ENCODE results near the gene LIPC. TPM values are rescaled to one million over a fixed set of nuclear protein-coding genes. Genes with fewer than 3 reads are reported as not detected.
A peak's percentile ranks its signal among the peaks of the same experiment; 100 is the strongest.

The LIPC gene
- polyA plus RNA-seq, 1 donor from 2014 or later = 0.95 TPM

DNA sequence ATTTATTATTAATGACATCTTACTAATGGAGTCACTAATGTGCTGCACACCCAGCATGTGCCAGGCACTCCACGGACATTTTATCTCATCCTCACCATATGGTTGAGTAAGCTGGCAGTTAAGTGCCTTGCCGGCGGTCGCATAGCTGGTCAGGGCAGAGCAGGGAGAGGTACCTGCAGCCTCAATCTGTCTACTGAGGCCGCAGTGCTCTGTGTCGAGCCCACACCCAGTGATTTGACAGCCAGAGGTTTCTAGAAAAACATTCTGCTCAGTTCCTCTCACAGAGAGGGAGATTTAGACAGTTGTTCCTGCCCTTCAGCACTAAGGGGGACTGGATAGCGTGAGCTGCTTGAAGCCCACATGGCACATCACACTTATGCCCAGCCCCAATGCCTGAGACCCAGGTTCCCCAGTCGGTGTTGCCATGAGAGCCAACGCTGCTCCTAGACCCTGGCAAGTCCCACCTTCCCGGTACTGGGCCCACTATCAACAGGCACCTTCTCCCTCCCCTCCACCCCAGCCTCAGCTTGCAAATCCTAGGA is 2.6 kb downstream of the LIPC start:
- H3K27ac Mint-ChIP-seq = no peak overlapping the region
- peaks cover 0 to 4% (median 0%) of the 10 kb centered on the region in 3 donors for H3K4me1 Mint-ChIP-seq
- H3K36me3 Mint-ChIP-seq = no peaks in the 10 kb centered on the region
- H3K9me3 Mint-ChIP-seq = peaks cover 0 to 4% (median 0%) of the 10 kb centered on the region in 3 donors
- no peak overlapping the region for H3K4me3 Mint-ChIP-seq
- H3K27me3 Mint-ChIP-seq = peaks cover 10% of the 10 kb centered on the region

DNA sequence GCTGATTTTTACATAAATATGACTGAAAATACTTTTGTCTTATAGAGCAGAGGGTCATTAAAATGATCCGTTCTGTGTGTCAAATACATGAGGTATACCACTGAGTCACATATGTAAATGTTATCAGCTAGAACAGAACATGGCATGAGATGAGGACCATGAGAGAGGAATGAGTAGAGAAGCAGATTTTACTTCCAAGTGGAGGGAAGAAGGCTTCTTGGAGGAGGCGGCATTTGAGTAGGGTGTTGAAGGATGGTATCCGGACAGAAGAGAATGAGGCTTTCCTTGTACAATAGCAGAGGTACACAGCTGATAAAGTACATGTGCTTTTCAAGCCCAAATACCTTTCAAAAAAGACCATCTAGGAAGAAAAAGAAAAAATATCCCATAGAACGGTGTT is 4.8 kb downstream of the LIPC start:
- Mint-ChIP-seq H3K36me3 (no peaks in the 10 kb centered on the region), H3K27ac (no peak overlapping the region), H3K4me3 (no peak overlapping the region), H3K9me3 (no peaks in the 10 kb centered on the region), H3K4me1 (no peaks in the 10 kb centered on the region), H3K27me3 (peaks cover 7% of the 10 kb centered on the region)

DNA sequence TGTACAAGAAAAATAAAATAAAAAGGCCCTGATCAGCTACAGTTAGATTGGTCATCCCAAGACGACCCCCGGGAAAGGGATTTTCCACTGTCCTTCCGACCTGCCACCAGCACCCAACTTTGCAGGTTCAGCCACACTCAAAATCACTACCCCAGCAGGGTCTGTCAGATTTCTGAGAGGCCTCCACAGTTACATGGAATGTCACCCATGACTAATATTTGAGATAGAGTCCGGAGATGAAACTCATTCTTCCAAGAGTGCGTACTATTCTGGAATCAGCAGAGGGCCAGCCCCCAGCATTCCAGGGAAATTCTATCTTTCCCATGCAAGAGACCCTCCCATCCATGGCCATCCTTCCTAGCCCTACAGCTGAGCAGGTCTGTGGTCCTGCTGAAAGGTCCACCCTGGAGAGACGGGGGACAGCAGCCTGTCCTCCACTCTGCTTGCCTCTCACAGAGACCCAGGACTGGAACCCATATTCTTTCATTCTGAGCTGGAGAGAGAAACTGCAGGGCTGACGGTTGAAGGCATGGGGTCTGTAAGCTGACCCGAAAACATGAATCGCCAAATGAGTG is 5.8 kb downstream of the LIPC start:
- H3K4me1 Mint-ChIP-seq = no peaks in the 10 kb centered on the region
- no peak overlapping the region for H3K27ac Mint-ChIP-seq
- H3K9me3 Mint-ChIP-seq = no peaks in the 10 kb centered on the region
- no peaks in the 10 kb centered on the region for H3K36me3 Mint-ChIP-seq
- H3K4me3 Mint-ChIP-seq = no peak overlapping the region
- peaks cover 3% of the 10 kb centered on the region for H3K27me3 Mint-ChIP-seq

DNA sequence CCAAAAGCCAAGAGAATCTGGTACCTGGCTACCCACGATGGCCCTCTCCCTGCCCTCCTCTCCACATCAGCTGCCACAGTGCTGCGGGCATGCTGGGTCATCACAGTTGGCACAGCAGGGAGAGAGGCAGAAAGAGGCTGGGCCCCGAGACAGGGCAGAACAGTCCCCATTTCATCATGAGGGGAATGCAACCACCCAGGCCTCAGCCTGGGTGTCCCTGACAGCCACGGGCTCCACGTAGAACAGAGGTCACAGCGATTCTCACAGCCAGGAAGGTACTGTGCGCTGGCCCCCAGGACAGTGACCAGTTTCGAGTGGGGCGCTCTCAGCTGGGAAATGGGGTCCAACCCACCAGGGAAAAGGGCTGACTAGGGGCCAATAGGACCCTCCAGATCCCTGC is 6.3 kb downstream of the LIPC start:
- Mint-ChIP-seq H3K4me3 (no peak overlapping the region), H3K4me1 (no peaks in the 10 kb centered on the region), H3K36me3 (no peaks in the 10 kb centered on the region), H3K27ac (no peak overlapping the region), H3K27me3 (peaks cover 3% of the 10 kb centered on the region), H3K9me3 (no peaks in the 10 kb centered on the region)

DNA sequence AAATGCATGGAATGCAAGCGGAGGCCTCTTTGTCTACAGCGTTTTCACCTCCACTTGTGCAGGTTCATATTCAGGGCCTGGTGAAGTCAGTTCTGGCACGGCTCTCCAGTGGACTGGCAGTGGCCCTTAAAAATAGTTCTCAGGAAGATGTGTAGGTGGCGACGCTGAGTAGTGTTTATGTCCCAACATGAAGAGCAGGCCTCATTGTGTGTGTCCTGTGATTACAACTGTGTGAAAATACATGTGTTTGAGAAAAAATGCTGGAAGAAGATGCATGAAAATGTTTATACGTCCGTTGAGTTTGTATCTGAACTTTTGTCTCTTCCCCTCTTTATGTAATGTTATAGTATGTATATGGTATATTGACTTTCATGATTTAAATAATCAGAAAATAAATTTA is 7.2 kb downstream of the LIPC start:
- H3K27ac Mint-ChIP-seq = no peak overlapping the region

DNA sequence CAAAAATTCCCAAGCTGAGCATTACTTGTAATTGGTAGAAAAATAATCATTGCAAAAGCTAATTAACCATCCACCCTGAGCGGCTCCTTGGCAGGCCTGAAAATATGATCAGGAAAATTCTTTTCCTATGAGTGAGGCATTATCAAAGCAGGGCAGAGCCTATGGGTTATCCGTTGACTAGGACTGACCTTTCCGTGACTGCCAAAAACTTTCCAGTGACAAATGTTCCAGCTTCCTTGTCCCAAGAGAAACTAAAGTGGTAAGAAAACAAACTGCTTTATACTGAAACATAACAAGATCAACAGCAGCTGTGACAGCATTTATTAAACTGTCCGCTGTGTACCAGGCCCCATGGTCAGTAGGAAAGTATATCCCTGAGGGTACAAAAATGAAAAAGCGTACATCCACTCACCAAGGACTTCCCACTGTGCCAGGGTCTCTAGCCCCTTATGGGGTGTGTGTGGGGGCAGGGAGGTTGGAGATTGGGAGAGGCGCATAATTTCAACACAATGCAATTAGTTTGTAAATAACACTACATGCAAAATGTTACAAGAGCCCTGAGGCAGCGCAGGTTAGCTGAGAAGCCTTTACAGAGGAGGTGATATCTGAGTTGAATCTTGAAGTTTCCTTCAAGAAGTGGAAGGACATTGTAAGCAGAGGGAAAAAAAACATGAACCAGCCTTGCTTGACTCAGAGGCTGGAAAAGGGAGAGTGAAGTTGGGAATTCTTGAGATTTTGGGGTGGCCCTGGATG is 8.5 kb downstream of the LIPC start:
- Mint-ChIP-seq H3K4me1 (no peaks in the 10 kb centered on the region), H3K36me3 (no peaks in the 10 kb centered on the region), H3K4me3 (no peak overlapping the region), H3K27me3 (peaks cover 3% of the 10 kb centered on the region), H3K27ac (no peak overlapping the region), H3K9me3 (no peaks in the 10 kb centered on the region)

More for the DNA sequence above, 7.2 kb downstream of the LIPC start:
- Mint-ChIP-seq H3K36me3 (no peaks in the 10 kb centered on the region), H3K4me3 (no peak overlapping the region), H3K27me3 (peaks cover 3% of the 10 kb centered on the region), H3K4me1 (no peaks in the 10 kb centered on the region), H3K9me3 (no peaks in the 10 kb centered on the region)

DNA sequence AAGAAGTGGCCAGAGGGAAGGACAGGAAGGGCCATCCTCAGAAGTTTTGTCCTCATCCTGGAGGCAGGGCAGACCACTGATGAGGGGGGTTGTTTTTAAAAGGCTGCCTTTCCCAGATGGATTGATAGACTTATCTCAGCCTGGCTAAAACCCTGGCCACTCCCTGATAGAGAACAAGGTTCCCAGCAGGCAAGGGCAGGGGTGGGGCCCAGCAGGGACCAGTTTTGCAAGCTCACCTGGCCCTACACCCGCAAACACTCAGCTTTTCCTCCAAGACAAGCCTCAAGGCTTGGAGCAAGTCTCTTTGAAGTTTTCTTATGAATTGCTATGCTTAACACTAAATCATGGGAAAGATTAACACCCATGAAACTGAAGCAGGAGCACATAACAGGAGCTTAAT is 9.1 kb downstream of the LIPC start:
- Mint-ChIP-seq H3K9me3 (no peaks in the 10 kb centered on the region), H3K36me3 (no peaks in the 10 kb centered on the region), H3K4me1 (no peaks in the 10 kb centered on the region), H3K27me3 (peaks cover 3% of the 10 kb centered on the region), H3K27ac (no peak overlapping the region), H3K4me3 (no peak overlapping the region)

DNA sequence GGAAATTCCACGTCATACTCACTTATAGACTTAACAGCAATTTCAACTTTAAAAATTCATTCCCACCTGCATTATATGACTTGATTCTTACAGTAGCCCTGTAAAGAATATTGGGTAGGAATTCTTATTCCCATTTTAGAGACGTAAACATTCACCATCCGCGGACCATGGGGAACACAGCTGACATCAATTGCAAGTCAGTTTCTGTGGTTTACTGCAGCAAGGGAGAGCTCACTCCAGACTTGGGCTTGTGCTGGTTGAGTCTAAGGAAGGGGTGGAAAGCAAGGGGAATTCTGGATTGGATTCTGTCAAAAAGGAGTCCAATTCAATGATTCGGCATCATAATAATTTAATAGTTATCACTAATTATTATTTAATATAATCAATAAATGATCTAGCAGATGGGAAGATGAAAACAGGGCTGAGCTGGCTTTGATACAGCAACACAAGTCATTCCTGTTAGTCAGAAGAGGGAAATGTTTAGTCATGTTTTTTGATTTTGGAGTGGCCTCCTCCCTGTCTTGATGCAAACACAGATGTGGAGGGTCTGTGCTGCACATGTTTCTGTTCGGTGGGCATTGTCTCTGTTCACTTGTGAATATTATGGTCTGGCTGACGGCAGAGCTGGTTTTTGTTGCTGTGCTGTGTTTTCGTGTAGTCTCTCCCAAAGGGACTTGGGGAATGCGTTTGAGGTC is 9.7 kb downstream of the LIPC start:
- no peak overlapping the region for H3K4me3 Mint-ChIP-seq
- H3K9me3 Mint-ChIP-seq = no peaks in the 10 kb centered on the region
- H3K27me3 Mint-ChIP-seq = peaks cover 3% of the 10 kb centered on the region
- H3K27ac Mint-ChIP-seq = peak overlapping the region in 1 of 3 donors; percentile 19
- no peaks in the 10 kb centered on the region for H3K36me3 Mint-ChIP-seq
- no peaks in the 10 kb centered on the region for H3K4me1 Mint-ChIP-seq

DNA sequence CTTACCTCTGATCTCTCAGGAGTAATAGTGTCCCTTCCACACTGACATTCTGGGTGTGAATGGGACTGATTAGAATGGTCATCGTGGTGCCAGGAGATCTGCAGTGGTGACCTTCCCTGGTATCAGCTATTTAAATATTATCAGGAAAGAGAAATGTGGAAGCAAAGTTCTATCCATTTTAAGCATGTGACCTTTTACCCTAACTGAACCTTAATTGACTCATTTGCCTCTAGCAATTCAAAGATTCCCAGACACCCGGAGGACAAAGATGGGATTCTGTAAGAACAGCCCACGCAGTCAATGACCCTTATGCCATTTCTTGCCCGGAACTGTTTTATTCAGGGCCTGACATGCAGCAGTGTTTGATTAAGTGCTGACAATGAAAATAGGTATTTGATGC is 10.3 kb downstream of the LIPC start:
- H3K9me3 Mint-ChIP-seq = no peaks in the 10 kb centered on the region
- peaks cover 3% of the 10 kb centered on the region for H3K27me3 Mint-ChIP-seq
- H3K36me3 Mint-ChIP-seq = no peaks in the 10 kb centered on the region
- peaks cover 0 to under 1% (median 0%) of the 10 kb centered on the region in 3 donors for H3K4me1 Mint-ChIP-seq
- H3K27ac Mint-ChIP-seq = no peak overlapping the region
- H3K4me3 Mint-ChIP-seq = no peak overlapping the region

DNA sequence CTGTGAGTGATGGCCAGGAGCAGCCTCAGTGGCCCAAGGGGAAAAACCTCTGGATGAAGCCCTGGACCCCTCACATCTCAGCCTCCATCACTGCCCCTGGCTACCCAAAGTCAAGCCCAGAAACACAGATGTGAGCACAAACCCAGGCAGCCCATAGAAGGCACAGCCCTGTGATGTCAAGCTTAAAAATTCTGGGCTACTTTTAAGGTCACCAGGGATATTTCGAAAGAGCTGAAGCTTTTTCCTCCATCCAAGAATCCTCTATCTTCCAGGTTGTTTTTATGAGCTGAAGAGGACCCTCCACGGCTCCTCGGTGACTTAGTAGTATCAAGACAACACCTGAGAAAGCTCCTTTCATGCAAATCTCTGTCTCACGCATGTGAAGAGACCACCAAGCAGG is 11.5 kb downstream of the LIPC start:
- Mint-ChIP-seq H3K27ac (no peak overlapping the region), H3K4me1 (peaks cover 0 to 2% (median 0%) of the 10 kb centered on the region in 3 donors), H3K9me3 (no peaks in the 10 kb centered on the region), H3K27me3 (no peaks in the 10 kb centered on the region), H3K4me3 (no peak overlapping the region), H3K36me3 (no peaks in the 10 kb centered on the region)

DNA sequence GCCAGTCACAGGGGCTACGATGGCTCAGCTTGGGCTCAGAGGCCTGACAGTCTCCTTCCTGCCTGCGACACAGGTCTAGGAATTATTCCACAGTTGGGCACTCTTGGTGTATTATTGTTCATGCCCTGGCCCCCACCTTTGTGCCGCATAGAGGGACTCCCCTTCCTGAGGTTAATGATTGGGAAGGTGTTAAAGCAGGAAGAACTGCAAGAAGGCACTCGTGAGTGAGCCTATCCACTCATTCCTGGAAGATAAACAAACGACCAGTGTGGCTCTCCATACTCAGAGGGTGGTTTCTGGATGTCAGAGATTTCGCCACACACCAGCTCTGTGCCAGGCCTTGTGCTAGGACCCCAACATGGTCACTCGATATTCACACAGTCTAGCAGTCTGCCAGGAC is 12.3 kb downstream of the LIPC start:
- no peak overlapping the region for H3K4me3 Mint-ChIP-seq
- H3K4me1 Mint-ChIP-seq = peaks cover 0 to 2% (median 0%) of the 10 kb centered on the region in 3 donors
- no peaks in the 10 kb centered on the region for H3K9me3 Mint-ChIP-seq
- H3K27me3 Mint-ChIP-seq = no peaks in the 10 kb centered on the region
- H3K36me3 Mint-ChIP-seq = no peaks in the 10 kb centered on the region
- H3K27ac Mint-ChIP-seq = no peak overlapping the region

DNA sequence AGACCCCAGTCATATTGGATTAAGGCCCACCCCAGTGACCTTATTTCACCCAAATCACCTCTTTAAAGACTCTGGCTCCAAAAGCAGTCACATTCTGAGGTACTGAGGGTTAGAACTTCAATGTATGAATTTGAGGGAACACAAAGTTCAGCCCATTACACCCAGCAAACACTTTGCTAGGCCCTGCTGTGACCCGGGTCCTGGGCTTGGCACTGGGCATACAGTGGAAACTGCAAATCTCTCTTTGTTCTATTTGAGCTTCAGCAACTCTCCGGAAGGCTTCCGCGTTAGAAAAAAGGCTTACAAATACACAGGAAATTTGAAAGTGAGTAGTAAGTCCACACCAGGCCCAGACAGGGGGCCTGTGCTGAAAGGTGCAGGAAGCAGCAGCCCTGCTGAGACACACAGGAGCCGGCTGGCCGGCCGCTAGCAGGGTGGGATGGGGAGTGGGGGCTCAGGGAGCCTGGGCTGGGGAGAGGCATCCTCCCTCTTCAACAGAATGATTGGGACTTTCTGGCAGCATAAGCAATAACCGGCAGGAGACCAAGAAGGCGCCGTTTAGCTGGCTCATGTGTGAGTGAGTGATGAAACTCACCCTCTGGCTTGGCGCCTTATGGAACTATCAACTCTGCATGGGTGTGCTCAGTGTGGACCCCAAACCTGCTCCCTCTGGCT is 13.0 kb downstream of the LIPC start:
- Mint-ChIP-seq H3K27me3 (no peaks in the 10 kb centered on the region), H3K4me1 (peaks cover 0 to 2% (median 0%) of the 10 kb centered on the region in 3 donors), H3K27ac (no peak overlapping the region), H3K4me3 (no peak overlapping the region), H3K36me3 (no peaks in the 10 kb centered on the region), H3K9me3 (no peaks in the 10 kb centered on the region)

DNA sequence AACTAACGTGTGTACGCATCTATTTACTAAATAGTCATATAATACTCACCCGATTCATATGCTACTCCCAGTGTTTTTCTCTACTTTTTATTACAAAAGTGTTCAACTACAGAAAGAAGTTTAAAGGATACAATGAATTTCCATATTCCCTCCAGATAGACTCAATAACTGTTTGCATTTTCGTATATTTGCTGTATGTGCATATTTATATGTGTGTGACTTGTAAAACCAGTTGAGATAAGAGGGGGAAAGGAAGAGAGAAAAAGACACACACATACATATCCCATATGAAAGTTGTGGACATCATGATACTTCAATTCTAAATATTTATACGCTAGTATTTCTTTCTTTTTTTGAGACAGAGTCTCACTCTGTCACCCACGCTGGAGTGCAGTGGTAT is 14.1 kb downstream of the LIPC start:
- Mint-ChIP-seq H3K36me3 (no peaks in the 10 kb centered on the region), H3K27me3 (no peaks in the 10 kb centered on the region), H3K27ac (no peak overlapping the region), H3K9me3 (no peaks in the 10 kb centered on the region), H3K4me3 (no peak overlapping the region), H3K4me1 (peaks cover 0 to 2% (median 0%) of the 10 kb centered on the region in 3 donors)

DNA sequence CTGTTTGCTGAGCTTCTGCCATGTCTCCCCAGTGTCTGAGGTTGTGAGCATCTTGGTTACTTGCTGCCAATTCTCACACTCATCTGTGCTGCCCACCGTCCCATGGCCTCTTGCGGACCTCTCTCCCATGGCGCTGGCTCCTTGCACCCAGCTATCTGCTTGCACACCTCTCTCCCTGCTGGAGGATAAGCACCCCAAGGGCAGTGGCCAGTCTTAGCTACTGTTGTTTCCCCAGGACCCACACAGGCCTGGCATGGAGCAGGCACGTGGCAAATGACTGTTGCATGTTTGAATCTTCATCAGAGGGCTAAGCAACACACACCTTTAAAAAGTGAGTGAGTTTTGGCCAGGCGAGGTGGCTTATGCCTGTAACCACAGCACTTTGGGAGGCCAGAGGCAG is 14.7 kb downstream of the LIPC start:
- Mint-ChIP-seq H3K4me3 (no peak overlapping the region), H3K9me3 (no peaks in the 10 kb centered on the region), H3K27me3 (peaks cover 1% of the 10 kb centered on the region), H3K27ac (peak overlapping the region in 1 of 3 donors; percentile 47), H3K4me1 (peaks cover 0 to 2% (median 0%) of the 10 kb centered on the region in 3 donors), H3K36me3 (no peaks in the 10 kb centered on the region)
